ENCODE results near the gene GCGR.
A peak's percentile ranks its signal among the peaks of the same experiment; 100 is the strongest.

The GCGR gene

DNA sequence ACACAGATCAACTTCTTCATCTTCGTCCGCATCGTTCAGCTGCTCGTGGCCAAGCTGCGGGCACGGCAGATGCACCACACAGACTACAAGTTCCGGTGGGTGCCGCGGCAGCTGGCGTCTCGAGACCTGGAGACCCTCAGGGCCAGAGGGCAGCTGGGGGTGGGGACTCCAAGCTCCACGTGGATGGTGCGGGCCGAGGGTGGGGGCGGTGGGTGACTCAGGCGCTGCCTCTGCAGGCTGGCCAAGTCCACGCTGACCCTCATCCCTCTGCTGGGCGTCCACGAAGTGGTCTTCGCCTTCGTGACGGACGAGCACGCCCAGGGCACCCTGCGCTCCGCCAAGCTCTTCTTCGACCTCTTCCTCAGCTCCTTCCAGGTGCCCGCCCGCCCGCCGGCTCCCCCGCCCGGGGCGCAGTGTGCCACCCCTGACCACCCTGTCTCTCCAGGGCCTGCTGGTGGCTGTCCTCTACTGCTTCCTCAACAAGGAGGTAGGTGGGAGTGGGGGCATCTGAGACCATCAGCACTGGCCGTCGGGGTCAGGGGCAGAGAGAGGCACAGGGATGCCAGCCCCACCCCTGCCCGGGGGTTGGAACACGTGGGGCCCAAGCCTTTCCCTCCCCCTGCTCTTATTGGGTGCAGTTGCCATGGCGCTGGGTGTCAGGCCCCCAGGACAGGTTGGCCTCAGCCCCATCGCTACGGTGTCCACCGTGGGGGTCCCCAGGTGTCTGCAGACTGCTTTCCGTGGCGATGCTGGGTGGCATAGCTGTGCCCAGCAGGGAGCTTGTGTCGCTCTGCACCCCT lies 8.8 kb downstream of the GCGR start:
- DNase-seq: no peak

DNA sequence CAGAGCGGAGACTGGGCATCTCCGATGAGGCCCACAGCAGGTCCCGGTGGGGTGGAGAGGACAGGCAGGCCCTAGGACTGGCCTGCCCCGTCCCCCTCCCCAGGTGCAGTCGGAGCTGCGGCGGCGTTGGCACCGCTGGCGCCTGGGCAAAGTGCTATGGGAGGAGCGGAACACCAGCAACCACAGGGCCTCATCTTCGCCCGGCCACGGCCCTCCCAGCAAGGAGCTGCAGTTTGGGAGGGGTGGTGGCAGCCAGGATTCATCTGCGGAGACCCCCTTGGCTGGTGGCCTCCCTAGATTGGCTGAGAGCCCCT lies 9.4 kb downstream of the GCGR start:
- no peak for DNase-seq

DNA sequence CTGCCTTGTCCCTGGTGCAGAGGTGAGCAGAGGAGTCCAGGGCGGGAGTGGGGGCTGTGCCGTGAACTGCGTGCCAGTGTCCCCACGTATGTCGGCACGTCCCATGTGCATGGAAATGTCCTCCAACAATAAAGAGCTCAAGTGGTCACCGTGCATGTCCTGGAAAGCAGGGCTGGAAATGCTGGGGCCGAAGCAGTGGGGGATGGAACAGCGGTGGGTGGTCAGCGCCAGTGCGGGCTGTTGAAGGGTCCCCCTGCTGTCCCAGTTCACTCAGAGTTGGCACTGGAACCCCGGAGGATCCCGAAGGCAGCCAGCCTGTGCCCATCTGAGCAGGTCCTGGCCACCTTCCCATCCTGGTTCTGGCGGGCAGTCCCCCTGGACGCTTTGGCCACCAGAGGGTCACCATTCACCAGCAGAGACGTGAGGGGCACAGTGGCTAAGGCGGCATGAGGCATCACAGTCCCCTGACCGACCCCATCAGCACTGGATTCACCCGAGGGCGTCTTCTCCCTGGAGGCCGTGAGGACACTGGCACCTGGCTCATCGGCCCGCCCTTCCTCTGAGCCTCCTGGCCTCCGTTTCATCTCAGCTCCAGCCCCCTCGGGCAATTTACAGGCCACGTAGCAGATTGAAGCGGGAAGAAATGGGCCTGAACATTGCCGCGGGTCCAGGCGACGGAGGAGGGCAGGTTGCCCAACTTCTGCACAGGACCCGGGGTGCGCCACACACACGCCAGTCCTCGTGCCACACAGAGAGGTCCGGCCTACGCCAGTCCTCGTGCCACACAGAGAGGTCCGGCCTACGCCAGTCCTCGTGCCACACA lies 10.1 kb downstream of the GCGR start:
- DNase-seq: no peak

DNA sequence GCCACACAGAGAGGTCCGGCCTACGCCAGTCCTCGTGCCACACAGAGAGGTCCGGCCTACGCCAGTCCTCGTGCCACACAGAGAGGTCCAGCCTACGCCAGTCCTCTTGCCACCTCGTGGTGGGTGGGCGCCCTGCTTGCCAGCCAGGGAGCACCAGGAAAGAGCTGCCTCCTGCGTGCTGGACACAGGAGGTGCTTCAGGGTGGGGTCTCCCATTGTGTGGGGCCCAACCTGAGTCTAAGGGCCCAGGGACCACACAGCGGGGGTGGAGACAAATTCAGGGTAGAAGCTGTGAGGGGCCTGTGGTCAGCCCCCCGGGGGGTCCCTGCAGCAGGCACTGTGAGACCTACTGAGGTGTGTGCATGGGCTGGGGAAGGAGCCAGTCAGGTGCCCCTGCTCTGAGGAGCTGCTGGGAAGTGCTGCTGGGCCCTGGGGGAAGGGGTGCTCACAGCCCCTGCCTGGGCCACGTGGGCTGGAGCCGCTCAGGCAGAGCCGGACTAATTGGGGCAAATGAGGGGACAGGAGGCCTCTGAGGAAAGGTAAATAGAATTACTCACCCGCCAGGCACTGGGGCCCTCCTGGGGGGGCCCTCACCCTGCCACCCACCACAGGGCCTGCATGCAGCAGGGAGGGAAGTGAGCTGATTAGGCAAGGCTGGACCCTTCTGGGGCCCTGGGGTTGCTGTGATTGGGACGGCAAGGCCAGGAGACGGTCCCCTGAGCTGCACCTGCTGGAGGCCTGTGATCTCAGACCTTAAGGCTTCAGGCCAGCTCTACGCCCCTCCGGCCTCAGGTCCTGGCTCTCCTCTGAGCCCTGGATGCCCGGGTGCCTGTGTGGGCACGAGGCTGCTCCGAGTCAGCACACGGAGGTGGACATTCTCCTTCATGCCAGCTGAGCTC lies 11.0 kb downstream of the GCGR start:
- no peak for DNase-seq

DNA sequence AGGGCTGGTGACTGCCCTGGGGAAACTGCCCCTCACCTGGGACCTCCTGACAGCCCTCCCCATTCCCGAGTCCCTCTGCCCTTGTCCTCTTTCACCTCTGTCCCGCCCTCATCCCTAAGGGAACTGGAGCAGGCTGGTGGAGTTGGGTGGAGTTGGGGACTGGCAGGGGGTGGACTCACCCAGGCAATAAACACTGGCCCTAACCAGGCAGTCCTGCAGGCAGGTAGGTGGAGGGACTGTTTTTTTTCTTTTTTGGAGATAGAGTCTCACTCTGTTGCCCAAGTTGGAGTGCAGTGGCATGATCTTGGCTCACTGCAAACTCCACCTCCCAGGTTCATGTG lies 11.7 kb downstream of the GCGR start:
- DNase-seq: no peak

DNA sequence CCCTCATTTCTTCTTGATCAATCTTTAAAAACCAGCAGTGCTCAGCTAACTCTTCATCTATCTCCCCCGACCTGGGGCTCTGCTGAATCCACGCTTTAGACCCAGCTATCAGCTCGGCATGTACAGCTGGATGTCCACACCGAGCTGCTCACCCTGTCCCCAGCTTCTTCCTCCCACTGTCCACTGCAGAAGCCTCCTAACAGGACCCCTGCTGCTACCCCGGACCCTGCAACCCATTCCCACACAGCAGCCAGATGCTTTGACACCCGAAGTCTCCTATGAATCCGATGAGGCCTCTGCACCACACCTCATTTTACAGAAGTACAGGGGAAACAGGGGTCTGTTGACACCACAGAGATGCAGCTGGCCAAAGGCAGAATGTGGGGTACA lies 13.8 kb downstream of the GCGR start:
- DNase-seq: no peak

DNA sequence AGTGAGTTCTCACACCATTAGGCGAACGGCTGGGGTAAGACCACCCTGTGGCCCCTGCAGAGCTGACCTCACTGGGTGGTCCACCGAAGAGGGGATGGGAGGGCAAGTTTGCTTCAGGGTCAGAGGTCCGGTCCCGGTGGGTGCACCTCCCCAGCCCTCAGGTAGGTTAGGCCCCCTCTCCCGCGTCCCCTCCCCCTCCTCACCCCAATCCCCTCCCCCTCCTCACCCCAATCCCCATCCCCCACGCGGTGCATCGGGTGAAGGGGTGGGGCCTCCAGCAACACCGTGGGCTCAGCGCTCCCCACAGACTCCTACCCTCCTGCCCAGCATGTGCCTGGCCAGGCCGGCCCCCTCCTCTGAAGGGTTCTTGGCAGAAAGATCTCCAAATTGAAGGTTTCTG lies 15.8 kb downstream of the GCGR start:
- no peak for DNase-seq

DNA sequence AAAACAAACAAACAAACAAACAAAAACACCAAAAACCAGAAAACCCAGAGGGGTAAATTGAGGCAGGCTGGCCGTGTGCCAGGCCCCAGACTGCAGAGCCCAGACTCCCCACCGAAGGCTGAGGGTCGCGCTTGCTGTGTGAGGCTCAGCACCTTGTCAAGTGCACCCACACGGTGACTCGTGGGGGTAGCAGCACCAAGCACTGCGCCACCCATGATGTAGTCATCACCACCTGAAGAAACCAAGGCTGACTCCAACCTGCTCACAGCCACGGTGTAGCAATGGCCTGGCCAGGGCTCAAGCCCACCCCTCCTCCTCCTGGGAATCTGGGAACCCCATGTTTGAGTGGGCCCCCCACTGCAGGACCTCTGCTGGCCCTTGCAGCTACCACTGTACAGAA lies 17.2 kb downstream of the GCGR start:
- no peak for DNase-seq

DNA sequence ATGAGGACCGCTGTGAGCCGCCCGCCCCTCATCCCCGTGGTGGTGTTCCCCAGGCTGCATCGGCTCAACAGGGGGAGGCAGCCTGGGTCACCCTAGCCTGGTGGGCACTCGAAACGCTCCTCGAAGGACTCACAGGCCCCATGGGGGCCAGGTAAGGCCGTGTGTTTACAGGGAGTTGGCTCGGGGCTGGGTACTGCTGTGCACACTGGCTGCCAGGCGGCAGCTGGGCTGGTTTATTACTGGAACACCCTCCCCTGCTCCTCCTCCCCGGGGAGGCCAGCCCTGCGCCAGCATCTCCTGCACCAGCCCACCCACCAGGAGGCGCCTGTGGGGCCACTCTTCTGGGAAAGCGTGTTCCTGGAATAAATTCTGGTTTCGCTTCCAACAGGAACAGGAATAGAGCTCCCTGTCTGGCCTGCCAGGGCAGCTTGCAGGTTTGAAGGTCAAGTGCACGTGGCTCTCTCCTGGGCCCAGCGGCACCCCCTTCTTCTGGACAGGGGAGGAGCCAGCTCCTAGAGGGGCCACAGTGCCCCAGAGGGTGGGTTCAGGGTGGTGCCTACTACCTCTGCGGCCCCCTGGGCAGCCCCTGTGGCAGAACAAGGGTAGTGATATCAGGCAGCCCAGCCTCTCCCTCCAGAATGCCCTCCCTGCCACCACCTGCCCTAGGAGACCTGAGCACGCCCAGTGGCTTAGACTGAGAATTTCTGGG lies 17.8 kb downstream of the GCGR start:
- no peak for DNase-seq

DNA sequence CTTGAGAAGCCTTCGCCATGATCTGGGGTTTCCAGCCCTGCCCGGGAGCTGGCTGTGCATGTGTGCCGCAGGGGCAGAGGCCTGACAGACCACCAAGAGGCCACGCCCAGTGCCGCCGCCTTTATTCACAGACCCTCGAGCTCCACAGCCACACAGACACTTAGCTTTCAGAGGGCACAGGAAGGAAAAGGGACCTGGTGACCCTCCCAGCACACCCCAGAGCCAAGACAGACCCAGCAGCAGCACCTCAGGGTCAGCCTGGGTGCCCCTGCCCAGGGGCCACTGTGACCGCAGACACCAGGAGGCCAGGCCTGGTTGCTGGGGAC lies 18.3 kb downstream of the GCGR start:
- DNase-seq: no peak

DNA sequence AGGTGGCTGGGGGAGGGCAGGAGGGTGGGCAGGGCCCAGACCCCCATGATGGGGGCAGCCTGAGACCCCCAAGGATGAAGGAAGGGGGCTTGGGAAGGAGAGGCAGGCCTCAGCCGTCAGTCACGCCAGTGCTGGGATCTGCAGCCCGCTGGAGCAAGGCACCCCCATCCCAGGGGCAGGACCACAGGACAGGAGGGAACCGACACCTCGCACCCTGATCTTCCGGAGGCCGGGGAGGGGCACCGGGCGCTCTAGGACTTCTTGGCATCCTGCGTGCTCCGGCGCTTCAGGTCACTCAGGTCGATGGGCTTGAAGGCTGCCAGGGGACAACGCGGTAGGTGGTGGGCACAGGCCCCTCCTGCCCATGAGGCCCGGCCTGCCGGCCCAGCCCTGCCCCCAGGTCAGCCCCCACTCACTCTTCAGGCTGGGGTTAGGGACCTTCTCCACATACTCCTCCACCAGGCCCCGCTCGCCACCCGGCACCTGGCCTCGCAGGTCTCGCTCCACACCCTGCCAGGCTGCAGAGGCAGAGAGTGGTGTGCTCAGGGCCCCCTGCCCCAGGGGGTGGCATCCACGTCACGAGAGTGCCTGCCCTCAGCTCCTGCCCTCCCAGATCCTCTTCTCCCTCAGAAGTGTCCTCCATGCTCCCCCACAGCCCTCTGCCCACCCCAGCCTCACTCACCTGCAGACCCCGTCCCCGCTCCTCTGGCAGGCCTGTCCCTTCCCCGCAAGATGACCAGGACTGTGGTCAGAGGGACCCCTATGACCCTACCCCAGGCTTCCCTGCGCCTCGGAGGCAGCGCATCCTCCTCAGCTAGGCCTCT lies 19.3 kb downstream of the GCGR start:
- DNase-seq: no peak

DNA sequence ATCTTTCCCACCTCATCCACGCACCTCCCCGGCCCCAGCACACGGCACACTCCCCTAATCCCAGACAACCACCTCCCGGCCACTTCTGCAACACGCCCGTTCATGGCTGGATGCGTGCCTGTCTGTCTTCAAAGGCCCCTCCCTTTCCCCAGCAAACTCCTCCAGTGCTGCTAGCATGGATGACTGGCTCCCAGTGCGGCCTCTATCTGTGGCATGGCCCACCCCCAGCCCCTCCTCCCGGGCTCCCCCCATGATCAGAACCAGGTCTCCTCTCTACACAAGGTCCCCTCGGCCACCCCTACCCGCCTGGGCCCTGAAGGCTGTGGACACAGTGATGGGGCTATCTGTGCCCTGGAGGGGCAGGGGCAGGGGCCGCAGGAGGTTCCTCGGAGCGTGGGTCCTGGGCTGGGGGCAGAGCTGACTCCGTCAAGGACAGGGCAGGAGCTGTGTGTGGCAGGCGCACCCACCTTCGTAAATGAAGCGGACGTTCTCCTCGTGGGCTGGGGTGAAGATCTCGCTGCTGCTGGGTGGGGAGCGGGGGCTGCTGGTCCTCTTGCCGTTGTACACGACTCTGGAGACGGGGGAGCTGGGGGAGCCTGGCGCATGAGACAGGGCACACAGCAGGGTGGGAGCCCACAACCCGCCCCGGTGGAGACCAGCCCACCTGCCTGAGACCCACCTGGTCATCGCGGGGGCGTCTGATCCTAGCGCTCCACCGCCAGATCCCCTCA lies 20.0 kb downstream of the GCGR start:
- DNase-seq: no peak

DNA sequence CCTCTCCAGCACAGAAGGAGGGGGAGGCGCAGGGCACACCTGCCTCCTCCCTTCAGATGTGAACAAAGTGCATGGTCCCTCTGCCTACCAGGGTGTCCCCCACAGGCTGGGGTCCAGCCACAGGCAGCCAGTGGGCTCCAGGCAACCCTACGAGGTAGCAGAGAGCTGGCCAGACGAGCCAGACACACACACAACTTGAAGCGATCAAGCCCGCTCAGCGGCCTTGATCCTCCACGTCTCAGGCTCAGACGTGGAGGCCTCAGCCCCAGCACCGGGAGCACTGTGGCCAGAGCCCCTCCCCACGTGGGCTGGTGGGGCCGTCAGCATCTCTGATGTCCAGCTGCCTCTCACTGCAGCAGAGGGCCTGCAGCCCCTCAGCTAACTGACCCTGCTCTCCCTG lies 20.6 kb downstream of the GCGR start:
- no peak for DNase-seq

DNA sequence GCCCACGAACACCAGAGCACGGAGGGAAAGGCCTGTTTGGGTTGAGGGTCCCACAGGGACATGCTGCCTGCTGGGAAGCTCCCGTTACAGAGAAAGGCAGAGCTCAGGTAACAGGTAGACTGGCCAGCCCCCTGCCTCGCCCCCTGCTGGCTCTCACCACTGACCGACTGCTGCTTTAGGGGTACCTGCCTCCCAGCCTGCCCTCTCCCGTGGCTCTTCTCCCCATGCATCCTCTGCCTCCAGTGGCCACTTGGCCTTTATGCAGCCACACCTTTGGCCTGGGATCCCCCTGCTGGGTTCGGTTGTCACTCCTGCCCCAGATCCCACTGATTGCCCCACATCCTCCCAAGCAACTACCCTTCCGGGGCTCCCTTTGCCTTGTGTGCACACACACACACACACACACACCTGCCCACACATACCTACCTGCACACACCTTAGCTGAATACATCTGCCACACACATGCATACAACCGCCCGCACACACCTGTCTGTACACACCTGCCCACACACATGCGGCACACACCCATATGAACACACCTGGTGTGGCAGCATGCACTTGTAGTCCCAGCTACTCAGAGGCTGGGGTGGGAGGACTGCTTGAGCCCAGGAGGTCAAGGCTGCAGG lies 22.0 kb downstream of the GCGR start:
- no peak for DNase-seq

DNA sequence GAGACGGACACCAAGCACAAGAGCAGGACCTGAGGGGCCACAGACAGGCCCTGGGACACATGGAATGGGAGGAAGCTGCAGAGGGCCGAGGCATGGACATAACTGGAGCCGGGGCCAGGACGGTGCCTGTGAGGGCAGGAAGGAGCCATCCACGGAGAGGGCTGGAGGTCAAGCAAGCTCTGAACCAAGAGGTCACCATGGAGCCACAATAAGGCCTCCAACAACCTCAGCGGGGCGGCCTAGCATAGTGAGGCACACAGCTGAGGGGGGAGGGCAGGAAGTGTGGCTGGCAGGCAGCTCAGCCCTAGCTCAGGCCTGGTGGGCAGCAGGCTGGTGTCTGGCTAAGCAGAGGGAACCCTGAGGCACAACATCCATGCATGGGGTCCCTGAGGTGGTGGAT lies 24.7 kb downstream of the GCGR start:
- DNase-seq: no peak

DNA sequence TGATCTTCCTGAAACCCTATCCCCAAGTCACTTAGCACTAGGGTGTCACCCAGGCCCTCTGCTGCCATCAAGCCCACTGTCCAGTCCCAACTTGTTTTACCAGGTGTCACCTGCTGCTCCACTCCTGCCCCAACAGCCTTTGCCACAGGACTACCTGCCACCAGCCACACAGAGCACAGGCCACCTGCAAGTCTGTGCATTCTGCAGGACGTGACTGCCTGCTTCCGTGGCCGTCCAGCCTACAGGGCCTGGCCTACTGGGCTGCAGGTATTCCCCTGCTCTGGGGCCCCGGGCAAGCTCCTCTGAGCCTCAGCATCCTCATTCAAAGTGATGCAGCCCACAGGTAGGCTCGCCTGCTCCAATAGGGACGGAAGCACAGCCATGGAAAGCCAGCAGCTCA lies 25.9 kb downstream of the GCGR start:
- no peak for DNase-seq

DNA sequence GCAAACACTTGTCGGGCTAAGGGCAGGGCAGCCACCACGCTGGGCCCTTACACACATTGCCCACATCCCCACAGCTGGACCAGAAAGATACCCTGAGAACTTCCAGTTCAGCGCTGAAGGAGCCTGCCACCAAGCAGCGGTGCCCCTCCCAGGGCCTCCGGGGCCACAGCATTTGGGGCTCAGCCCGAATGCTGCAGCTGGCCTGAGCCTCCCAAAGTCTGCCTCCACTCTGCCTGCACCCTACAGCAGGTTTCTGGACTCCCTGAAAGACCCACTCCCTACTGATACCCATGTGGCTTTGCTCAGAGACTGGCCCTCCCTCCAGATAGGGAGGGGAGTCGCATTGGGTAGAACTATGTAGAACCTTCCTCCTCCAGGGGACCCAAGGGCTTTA lies 27.6 kb downstream of the GCGR start:
- no peak for DNase-seq

DNA sequence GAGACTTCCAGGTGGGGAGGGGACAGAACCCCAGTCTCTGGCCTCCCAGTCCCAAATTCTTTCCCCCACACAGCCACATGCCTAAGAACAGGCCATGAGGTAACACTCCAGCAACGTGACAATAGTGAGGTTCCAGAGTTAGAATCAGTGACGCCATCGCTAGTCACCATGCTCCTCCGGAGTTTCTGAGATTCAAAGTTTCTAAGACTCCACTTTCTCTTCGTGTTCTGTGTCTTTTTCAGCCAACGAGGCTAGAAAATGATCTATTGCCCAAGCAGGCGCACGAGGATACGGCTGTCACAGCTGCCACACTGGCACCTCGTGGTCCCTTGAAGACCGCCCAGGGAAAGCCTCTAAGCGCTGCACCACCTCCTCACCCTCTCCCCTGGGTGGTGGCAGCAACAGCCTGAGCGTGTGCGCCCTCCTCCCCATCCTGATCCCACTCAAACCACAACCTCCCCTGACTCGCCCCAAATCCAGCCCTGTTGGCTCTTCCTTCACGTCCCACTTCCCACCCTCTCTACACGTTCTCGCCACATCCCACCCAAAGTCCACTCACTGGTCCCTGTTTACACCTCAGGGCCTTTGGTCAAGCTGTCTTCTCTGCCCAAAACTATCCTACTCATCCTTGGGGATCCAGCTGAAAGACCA lies 28.1 kb downstream of the GCGR start:
- DNase-seq: peak; percentile 33

DNA sequence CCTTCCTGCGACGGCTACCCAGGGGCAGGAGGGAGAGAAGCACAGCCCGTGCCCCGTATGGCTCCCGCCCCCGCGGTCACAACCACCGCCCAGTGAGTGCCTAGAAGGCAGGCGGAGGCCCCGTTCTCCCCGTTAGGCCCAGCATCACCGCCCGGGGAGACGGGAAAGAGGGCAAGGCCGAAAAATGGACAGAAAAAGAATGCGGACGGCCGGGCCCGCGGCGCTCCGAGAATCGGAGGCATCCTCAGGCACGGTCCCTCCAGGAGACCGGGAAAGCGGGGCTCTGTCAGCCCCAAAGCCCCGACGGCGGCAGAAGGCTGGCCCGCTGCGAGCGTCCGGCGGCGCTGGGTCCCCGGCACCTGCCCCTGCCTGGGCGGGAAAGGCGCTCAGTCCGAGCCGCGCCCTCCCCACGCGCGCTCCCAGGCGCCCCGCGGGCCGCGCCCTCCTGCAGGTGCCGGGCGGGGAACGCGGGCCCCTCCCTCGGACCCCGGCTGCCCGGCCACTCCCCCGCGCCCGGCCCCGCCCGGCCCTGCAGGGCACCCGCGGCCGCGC lies 28.7 kb downstream of the GCGR start:
- DNase-seq: peak; percentile 17
